WI38 (cell line): ENCODE data around the gene ETV6.

ENCODE experiments used
- H3K4me3 ChIP-seq: 2 replicates; pipeline ENCODE4 v1.5.1; 2011; ENCODE audit warnings: low read depth, mild to moderate bottlenecking, control low read depth, low read length
- TF ChIP-seq, protein P1 (sequence below): IDR thresholded peaks from 2 replicates; pipeline ENCODE4 v1.5.1; 2012; ENCODE audit warnings: low read depth, mild to moderate bottlenecking, control low read depth, low read length

ETV6 gene

DNA sequence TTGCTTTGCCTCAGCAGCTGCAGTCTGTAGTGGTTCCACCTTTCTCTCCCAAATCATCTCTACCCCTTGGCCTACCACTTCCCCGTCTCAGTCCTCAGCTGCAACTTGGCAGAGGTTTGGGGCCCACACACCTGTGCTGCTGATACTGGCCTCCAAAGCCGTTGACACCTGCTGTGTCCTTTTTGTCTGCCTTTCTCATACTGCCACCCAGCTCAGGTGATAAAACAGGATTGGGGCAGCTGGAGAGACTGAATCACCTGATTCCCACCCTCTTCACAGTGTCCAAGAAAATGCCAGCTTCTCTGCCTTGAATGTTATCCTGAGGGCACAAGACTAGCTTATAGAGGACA lies 103.7 kb downstream of the ETV6 start:
- H3K4me3 ChIP-seq: no peak overlapping the region
- TF ChIP-seq, protein P1, sequence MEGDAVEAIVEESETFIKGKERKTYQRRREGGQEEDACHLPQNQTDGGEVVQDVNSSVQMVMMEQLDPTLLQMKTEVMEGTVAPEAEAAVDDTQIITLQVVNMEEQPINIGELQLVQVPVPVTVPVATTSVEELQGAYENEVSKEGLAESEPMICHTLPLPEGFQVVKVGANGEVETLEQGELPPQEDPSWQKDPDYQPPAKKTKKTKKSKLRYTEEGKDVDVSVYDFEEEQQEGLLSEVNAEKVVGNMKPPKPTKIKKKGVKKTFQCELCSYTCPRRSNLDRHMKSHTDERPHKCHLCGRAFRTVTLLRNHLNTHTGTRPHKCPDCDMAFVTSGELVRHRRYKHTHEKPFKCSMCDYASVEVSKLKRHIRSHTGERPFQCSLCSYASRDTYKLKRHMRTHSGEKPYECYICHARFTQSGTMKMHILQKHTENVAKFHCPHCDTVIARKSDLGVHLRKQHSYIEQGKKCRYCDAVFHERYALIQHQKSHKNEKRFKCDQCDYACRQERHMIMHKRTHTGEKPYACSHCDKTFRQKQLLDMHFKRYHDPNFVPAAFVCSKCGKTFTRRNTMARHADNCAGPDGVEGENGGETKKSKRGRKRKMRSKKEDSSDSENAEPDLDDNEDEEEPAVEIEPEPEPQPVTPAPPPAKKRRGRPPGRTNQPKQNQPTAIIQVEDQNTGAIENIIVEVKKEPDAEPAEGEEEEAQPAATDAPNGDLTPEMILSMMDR: no peak

DNA sequence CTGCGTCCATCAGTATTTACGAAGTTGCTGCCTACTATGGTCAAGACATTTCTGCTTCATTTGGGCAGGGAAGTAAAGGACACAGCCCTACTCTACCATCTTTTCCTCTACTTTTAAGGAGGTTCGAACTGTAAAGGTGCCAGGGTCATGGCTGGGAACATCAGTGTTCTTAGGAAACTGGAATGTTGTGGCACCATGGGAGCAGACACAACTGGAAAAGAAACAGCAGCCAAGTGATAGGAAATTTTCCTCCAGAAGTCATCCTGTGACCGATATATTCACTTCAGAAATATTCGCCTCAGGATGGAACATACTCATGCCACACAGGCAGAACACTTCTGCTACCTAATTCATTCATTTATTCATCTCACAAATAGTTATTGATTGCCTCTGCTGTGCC lies 104.4 kb downstream of the ETV6 start:
- H3K4me3 ChIP-seq: no peak overlapping the region
- TF ChIP-seq, protein P1: no peak

- TF ChIP-seq, protein P1: no peak
These were observed 104.8 kb downstream of the ETV6 start for GRCh38 chr12:11754256-11754655.

GRCh38 chr12:11755302-11755930 lies 105.9 kb downstream of the ETV6 start:
- H3K4me3 ChIP-seq: no peak overlapping the region
- TF ChIP-seq, protein P1: no peak

More at GRCh38 chr12:11754256-11754655, 104.8 kb downstream of the ETV6 start:
- H3K4me3 ChIP-seq: no peak overlapping the region

GRCh38 chr12:11756022-11756421 lies 106.5 kb downstream of the ETV6 start:
- no peak overlapping the region for H3K4me3 ChIP-seq
- TF ChIP-seq, protein P1: no peak

DNA sequence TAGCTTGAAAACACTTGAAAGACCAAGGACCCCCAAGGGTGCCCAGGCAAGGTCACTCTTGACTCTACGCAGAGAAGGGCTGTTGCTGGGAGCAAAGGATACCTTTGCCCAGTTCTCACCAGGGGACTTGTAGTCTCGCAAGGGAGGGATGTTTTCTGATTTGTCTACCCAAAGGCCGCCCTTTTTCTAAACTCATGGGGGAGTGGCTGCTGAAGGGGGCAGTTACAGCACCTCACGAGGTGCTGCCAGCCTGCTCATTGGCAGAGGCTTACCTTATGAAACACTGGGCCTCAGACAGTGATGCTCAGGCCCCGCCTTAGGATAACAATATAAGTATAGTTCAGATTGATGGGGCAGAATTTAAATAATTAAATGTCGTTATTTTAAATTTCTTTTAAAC lies 107.0 kb downstream of the ETV6 start:
- TF ChIP-seq, protein P1: no peak
- no peak overlapping the region for H3K4me3 ChIP-seq

- TF ChIP-seq, protein P1: no peak
- H3K4me3 ChIP-seq: no peak overlapping the region
These were observed 107.6 kb downstream of the ETV6 start for GRCh38 chr12:11757095-11757494.
